NOMO-1 treated with DMSO at 0.1 percent for 48 hours (cell line): ENCODE results near the gene MUC2.

Source experiments
- DNase-seq: peaks from one replicate; lab custom pipeline; 2025; ENCODE audit not compliant: unreplicated experiment; lab: John Stamatoyannopoulos, UW

Gene MUC2

GRCh38 chr11:1085440-1086170 is 10.9 kb downstream of the MUC2 start:
- DNase-seq = no peak

- no peak for DNase-seq
Measured at GRCh38 chr11:1086171-1087102, 11.8 kb downstream of the MUC2 start.

- no peak for DNase-seq
Measured at GRCh38 chr11:1087279-1087960, 12.7 kb downstream of the MUC2 start.

GRCh38 chr11:1087961-1088926 is 13.6 kb downstream of the MUC2 start:
- no peak for DNase-seq

- DNase-seq = no peak
Measured at GRCh38 chr11:1088927-1089737, 14.5 kb downstream of the MUC2 start.

GRCh38 chr11:1089738-1090599 is 15.3 kb downstream of the MUC2 start:
- no peak for DNase-seq

GRCh38 chr11:1090600-1091331 is 16.1 kb downstream of the MUC2 start:
- DNase-seq = no peak

- no peak for DNase-seq
Measured at GRCh38 chr11:1091332-1092083, 16.8 kb downstream of the MUC2 start.

- no peak for DNase-seq
Measured at GRCh38 chr11:1092145-1092670, 17.5 kb downstream of the MUC2 start.

- DNase-seq = no peak
Measured at GRCh38 chr11:1092919-1093318, 18.2 kb downstream of the MUC2 start.

- DNase-seq = no peak
Measured at GRCh38 chr11:1099519-1100355, 25.1 kb downstream of the MUC2 start.

GRCh38 chr11:1100417-1101245 is 26.0 kb downstream of the MUC2 start:
- no peak for DNase-seq

- DNase-seq = no peak
Measured at GRCh38 chr11:1101318-1102089, 26.8 kb downstream of the MUC2 start.

GRCh38 chr11:1102221-1102971 is 27.7 kb downstream of the MUC2 start:
- DNase-seq = no peak
